Fibroblast of lung (primary cell): Measurements from ENCODE around the gene HOXA1.

Experiments used
- EZH2 ChIP-seq: IDR thresholded peaks from 2 replicates; pipeline ENCODE4 v1.5.1; 2012; ENCODE audit warnings: low read length, control low read depth, mild to moderate bottlenecking; ENCODE audit errors: missing control alignments
- TF ChIP-seq, protein P1 (sequence below), 2 donors: IDR thresholded peaks in 1 of 2; conservative IDR thresholded peaks in 1 of 2; 1 replicate in 1 of 2; 2 replicates in 1 of 2; pipeline ENCODE4 v1.5.1; 2011 to 2012; ENCODE audit warnings: low read length in 2 of 2, control low read depth in 1 of 2, inconsistent platforms in 1 of 2, low read depth in 1 of 2, mild to moderate bottlenecking in 1 of 2

DNA sequence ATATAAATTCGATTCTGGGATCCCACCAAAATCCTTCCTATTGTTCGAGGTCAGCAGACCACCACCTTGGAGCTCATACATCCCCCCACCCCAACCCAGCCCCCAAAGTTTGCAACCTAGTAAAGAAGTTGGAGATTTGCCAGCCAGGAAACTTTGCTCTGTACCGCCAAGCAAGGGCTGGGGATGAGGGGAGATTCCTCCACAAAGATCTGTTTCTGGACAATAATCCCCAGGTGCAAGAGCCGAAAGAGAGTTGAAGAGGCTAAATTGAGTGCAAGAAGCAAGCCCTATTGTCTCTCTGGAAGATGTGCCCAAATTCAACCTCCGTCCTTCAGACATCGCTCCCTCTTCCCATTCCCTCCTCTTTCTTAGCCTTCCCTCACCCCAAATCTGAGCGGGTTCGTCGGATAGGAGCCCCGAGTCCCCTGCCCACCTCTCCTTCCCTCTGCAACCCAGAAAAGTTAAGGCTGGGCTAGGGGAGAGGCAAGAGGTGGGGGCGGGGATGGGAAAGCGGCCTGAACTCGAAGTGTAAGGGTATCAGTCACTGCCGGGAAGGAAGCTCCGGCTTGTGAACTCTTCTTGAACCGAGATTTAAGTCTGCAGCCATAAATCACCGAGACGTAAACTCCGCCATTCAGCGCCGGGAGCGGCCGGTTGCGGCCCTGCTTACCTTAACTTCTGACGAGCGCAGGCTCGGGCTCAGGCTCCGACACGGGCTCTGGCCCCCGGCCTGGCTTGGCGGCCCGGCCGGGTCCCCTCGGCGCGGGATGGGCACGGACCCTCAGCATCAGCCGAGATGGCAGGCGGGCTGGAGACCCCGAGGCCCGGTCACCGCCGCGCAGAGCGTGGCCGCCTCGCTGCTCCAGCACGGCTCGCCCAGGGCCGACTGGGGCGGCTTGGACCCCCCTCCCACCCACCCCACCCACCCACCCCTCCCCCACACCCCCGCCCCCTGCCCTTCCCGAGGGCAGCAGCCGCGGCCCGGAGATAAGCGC, 17.5 kb upstream of the HOXA1 start:
- TF ChIP-seq EZH2, result no peak
- TF ChIP-seq, protein P1, sequence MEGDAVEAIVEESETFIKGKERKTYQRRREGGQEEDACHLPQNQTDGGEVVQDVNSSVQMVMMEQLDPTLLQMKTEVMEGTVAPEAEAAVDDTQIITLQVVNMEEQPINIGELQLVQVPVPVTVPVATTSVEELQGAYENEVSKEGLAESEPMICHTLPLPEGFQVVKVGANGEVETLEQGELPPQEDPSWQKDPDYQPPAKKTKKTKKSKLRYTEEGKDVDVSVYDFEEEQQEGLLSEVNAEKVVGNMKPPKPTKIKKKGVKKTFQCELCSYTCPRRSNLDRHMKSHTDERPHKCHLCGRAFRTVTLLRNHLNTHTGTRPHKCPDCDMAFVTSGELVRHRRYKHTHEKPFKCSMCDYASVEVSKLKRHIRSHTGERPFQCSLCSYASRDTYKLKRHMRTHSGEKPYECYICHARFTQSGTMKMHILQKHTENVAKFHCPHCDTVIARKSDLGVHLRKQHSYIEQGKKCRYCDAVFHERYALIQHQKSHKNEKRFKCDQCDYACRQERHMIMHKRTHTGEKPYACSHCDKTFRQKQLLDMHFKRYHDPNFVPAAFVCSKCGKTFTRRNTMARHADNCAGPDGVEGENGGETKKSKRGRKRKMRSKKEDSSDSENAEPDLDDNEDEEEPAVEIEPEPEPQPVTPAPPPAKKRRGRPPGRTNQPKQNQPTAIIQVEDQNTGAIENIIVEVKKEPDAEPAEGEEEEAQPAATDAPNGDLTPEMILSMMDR (conservative IDR thresholded peaks at IDR 0.05 in 1 of 2, IDR thresholded peaks at IDR 0.05 in 1 of 2; ENCODE audit: low read depth in 1 of 2, low read length in 2 of 2), result no peak
